22Rv1 (cell line): ENCODE measurements around the gene NDUFB4.

ENCODE experiments used
- H3K27ac ChIP-seq: fragments of 450-650 bp; 2 replicates; pipeline ENCODE4 v1.5.1; 2017
- ZFX ChIP-seq: fragments of 450-650 bp; IDR thresholded peaks from 2 replicates; pipeline ENCODE4 v1.6.1; 2017; ENCODE audit warnings: antibody characterized with exemption, borderline replicate concordance
- TF ChIP-seq, protein P1 (sequence below): fragments of 450-650 bp; IDR thresholded peaks from 2 replicates; pipeline ENCODE4 v1.5.1; 2017; ENCODE audit warnings: mild to moderate bottlenecking

Gene NDUFB4

DNA sequence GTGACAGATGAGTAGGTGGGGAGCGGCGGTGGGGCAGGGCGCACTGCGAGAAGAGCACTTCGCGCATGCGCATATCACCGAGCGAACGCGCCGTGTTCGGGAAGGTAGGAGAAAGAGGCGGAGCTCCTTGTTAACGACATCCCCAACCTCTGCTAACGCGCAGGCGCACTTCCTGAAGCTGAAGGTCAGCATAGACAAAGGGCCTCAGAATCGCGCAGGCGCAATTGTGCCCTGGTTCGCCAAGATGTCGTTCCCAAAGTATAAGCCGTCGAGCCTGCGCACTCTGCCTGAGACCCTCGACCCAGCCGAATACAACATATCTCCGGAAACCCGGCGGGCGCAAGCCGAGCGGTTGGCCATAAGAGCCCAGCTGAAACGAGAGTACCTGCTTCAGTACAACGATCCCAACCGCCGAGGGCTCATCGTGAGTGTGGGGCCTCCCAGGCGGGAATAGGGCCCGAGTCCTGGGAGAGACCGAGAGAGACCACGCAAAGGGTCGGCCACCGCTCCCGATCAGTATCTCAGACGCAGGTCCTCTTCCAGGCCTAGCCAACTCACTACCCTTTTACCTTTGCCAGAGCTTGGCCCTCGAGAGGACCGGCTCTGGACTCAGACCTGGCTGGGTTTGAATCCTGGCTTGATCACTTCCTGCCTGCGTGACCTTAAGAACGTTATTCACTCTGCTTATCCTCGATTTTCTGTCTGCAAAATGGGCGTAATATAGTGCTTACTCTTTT, at the start of gene NDUFB4:
Gene NDUFB4 (plus strand): TSS at position 221 of the 737 bp plus-strand sequence. CDS start 24 bp downstream, at position 245.
- H3K27ac ChIP-seq: peak within 1 kb of the TSS; percentile 77
- TF ChIP-seq, protein P1, sequence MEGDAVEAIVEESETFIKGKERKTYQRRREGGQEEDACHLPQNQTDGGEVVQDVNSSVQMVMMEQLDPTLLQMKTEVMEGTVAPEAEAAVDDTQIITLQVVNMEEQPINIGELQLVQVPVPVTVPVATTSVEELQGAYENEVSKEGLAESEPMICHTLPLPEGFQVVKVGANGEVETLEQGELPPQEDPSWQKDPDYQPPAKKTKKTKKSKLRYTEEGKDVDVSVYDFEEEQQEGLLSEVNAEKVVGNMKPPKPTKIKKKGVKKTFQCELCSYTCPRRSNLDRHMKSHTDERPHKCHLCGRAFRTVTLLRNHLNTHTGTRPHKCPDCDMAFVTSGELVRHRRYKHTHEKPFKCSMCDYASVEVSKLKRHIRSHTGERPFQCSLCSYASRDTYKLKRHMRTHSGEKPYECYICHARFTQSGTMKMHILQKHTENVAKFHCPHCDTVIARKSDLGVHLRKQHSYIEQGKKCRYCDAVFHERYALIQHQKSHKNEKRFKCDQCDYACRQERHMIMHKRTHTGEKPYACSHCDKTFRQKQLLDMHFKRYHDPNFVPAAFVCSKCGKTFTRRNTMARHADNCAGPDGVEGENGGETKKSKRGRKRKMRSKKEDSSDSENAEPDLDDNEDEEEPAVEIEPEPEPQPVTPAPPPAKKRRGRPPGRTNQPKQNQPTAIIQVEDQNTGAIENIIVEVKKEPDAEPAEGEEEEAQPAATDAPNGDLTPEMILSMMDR: no peak
- TF ChIP-seq ZFX: no peak

DNA sequence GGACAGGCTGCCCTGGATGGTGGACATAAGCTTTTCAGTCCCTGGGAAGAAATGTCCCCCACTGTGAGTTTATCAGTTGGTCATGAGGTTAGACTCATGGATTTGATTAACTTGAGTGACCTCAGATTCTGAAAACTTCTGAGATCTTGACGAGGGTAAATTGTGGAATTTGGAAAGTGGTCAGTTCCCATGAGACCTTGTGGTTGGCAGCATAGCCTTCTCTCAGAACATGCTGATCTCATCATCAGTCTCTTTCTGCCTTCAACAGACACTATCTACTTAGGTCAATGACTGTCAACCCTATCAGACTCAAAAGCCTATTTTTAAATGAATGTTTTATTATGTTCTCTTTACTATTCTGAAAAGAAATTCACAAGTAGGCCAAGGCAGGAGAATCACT, 45.6 kb upstream of the NDUFB4 start:
- no peak overlapping the region for H3K27ac ChIP-seq
- TF ChIP-seq, protein P1: no peak
- no peak for TF ChIP-seq ZFX

DNA sequence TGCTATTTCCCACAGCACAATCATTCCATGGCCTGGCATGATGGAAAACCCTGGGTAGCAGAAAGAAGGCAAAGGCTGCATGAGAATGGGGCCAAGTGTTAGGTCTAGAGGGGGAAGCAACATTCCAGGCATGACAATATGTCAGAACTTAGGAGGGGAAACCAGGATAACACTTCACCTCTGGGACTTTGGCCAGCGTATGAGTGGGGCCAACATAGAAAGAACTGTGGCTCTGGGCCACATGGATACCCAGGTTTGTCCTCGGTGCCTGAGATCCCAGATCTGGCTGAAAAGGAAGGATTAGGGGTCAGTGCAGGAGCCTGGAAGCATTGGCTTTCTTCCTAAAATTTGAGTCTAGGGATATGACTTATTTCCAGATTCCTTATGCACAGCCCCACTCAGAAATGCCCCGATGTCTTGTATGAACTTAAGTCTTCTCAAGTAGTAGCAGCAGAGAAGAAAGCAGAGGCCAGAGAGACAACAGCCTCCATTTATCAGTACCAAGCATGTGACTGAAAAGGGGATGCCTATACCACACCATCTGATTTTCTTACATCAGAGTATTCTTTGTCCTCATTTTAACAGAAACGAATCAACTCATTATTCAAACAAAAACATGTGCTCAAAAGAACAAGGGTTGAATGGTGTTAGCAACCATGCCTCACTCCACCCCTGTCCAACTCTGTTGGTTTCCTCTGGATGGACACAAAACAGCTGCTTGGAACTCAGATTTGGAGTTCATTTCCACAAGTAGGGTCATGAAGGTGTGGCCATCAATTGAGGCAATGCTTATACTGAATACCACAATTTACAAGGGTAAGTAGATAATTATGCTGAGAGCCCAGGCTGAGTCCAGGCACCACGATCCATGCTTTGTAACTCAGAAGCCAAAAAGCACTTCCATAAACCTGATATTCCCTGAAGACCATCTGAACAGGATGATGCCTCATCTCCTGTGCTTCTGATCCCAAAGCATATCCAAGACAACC, 43.7 kb upstream of the NDUFB4 start:
- no peak for TF ChIP-seq ZFX
- TF ChIP-seq, protein P1: no peak
- H3K27ac ChIP-seq: no peak overlapping the region

DNA sequence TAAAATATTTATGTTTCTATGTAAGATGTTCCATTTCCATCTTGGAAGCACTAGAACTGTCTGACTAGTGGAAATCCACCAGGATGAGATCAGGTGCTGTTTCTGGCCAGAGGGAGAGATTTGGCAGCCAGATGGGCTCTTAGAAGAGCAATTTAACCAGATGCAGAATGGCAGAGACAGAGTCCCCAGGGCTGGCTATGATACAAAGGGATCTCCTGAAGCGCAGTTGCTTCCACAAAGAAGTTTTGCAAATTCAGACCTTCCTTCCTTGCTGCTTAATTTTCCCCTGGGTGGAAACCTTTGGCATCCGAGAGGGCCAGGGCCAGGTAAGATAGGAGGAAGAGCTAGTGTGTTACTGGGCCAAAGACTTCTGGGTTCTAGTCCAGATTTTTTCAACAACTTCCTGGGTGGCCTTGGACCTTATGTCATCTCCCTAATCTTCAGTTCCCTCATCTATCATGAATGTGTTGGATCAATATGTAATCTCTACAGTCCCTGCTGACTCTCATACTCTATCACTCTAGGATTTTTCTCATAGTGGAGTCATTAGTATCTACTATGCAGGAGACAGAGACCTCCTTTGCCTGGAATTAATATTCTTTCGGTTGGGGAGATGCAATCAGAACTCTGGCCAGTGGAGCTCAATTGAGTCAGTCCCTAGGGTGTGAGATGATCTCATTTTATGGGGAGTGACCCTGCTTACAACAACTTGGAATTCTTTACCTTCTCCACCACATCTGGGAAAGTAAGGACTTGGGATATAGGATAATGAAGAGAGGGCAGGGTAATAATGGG, 41.1 kb upstream of the NDUFB4 start:
- H3K27ac ChIP-seq: no peak overlapping the region

DNA sequence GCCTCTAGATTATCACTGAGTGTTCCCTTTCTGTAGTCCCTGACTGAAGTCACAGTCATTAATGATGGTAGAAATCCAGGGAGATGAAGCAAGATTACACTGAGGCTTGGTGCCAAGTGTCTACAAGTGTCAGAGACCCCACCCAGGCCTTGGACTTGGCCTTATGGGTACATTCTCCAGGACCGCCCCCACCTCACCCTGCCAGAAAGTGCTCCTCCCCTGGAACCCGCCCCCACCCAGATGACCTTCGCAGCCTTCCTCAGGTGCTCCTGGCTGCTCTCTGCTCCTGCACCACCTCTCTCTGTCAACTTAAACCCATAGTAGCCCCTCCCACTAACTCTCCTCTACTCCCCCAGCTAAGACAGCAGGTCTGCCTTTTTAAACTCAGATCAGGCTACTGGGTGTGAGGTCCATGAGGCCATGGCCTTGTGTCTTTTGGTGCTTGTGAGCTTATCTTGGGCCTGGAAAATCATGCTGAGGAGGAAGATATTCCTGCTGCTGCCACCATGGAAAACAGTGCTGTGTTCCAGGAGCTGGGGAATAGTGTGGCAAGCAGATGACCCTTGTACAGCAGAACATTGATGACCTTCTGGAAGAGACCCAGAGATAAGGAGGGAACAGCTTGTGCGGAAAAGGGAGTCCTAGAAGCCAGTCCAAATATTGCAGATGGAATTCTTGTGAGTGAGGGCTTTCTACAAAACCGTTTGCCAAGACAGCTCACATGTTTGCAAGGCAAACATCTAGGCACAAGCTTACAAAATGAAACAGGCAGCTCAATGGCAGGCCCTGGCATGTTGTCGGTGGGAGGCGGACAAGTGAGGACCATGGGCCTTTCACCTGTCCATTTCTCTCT, 40.3 kb upstream of the NDUFB4 start:
- H3K27ac ChIP-seq: peak overlapping the region; percentile 50
- TF ChIP-seq ZFX: no peak
- TF ChIP-seq, protein P1: no peak

More for the DNA sequence above, 41.1 kb upstream of the NDUFB4 start:
- TF ChIP-seq ZFX: no peak
- TF ChIP-seq, protein P1: no peak

DNA sequence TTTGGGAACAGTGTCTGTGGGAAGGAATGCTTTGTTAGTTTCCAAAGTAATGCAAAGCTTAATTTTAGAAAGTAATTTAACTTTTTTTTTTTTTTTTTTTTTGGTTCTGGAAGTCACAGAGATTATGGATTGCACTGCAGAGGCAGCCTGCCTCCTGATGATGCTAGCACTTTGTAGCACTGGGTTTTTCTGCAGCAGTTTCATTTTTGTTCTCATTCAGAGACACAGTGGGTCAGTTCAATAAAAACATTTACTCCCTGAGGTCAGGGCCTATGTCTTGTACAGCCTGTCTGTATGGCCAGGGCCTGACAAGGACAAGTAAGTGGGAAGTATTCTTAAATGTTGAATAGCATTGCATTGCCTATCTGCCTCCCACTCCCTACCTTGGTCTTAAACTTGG, 39.0 kb upstream of the NDUFB4 start:
- peak overlapping the region; percentile 50 for H3K27ac ChIP-seq
- TF ChIP-seq, protein P1: no peak
- no peak for TF ChIP-seq ZFX
